H1 (cell line): ENCODE data around the gene SRXN1. TPM values are rescaled to one million over a fixed set of nuclear protein-coding genes. Genes with fewer than 3 reads are reported as not detected.

Experiments used
- CHD7 ChIP-seq: fragments of 300-600 bp; sonication (generic); IDR thresholded peaks from 2 replicates; pipeline ENCODE4 v1.7.1; 2012; ENCODE audit warnings: low read length, moderate library complexity, mild to moderate bottlenecking, inconsistent platforms; ENCODE audit not compliant: insufficient replicate concordance
- E2F6 ChIP-seq: IDR thresholded peaks from 2 replicates; pipeline ENCODE4 v1.6.1; 2012; ENCODE audit warnings: inconsistent platforms
- polyA plus RNA-seq, 7 experiments: library from polyadenylated mRNA; depleted of rRNA in 3 of 7; stranded (reverse) in 5 of 7; unstranded in 2 of 7; fragments of >200 nt in 5 of 7; fragments of 200-250 nt in 2 of 7; gene quantifications; 1 replicate in 5 of 7; 2 replicates in 1 of 7; 4 replicates in 1 of 7; pipeline versions ENCODE4 v1.2.1 to v1.2.3, GENCODE V29; 2011 to 2013; ENCODE audit warnings: missing spikeins in 2 of 7, mixed read lengths in 2 of 7
- total RNA-seq: library from RNA; stranded (reverse); fragmentation: NEBNext Ultra II Directional; extraction: Animal tissue kit (Norgen Biotek cat#: 25700); gene quantifications from 2 replicates; pipeline ENCODE4 v1.2.1, GENCODE V29; 2021

Gene SRXN1
- total and polyA plus RNA-seq, 2 of the 8 experiments (the other 6 are each of a cell fraction or from before 2014, with no cell fraction given): 12.2 to 15.8 TPM

GRCh38 chr20:701401-702129 lies 48.6 kb upstream of the SRXN1 start (continued):
- TF ChIP-seq CHD7 (no peak), E2F6 (no peak)
